Ovary (tissue), 3 donors: Measurements from ENCODE around the gene FBXL7.

Source experiments
- EP300 ChIP-seq: sonication (generic); formaldehyde crosslinking; IDR thresholded peaks from one replicate; pipeline ENCODE4 v1.6.1; 2017; ENCODE audit warnings: antibody characterized with exemption
- POLR2A ChIP-seq: fragments of 450-650 bp; IDR thresholded peaks from one replicate; pipeline ENCODE4 v1.6.1; 2017; ENCODE audit warnings: antibody characterized with exemption, mild to moderate bottlenecking, moderate library complexity
- TF ChIP-seq, protein P1 (sequence below), 3 donors: fragments of 450-650 bp in 2 of 3; fragments of 200-600 bp in 1 of 3; IDR thresholded peaks; one replicate each; pipeline versions ENCODE4 v1.5.1 to v1.8.0; 2016 to 2022; ENCODE audit warnings: antibody characterized with exemption in 3 of 3, mild to moderate bottlenecking in 1 of 3
- donor health status: DM: no; HTN: no; CAD: no.

DNA sequence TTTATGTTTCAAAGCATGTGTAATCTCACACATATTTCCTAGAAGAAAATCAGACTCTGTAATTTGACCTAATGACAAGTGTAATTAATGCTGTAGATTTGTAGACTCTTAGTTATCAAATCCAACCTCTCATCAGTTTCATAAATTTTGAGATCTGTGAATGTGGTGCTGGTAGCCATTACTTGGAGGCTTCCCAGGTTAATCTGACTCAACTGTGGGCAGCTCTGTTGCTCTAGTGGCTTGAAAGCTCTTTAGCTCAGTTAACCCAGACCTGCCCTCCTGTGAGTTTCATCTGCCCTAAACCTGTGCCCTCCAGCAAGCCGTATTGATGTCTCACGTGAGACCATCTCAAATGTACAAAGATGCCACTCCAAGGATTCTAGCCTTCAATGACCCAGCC, 323.4 kb downstream of the FBXL7 start:
- TF ChIP-seq, protein P1, sequence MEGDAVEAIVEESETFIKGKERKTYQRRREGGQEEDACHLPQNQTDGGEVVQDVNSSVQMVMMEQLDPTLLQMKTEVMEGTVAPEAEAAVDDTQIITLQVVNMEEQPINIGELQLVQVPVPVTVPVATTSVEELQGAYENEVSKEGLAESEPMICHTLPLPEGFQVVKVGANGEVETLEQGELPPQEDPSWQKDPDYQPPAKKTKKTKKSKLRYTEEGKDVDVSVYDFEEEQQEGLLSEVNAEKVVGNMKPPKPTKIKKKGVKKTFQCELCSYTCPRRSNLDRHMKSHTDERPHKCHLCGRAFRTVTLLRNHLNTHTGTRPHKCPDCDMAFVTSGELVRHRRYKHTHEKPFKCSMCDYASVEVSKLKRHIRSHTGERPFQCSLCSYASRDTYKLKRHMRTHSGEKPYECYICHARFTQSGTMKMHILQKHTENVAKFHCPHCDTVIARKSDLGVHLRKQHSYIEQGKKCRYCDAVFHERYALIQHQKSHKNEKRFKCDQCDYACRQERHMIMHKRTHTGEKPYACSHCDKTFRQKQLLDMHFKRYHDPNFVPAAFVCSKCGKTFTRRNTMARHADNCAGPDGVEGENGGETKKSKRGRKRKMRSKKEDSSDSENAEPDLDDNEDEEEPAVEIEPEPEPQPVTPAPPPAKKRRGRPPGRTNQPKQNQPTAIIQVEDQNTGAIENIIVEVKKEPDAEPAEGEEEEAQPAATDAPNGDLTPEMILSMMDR (IDR thresholded peaks at IDR 0.05), result no peak
- no peak for TF ChIP-seq POLR2A
- no peak for TF ChIP-seq EP300
